Measurements from ENCODE around the gene PCDH1. TPM values are rescaled to one million over a fixed set of nuclear protein-coding genes. Genes with fewer than 3 reads are reported as not detected.

PCDH1 gene
- total RNA-seq, 2 experiments from 2014 or later: not detected

DNA sequence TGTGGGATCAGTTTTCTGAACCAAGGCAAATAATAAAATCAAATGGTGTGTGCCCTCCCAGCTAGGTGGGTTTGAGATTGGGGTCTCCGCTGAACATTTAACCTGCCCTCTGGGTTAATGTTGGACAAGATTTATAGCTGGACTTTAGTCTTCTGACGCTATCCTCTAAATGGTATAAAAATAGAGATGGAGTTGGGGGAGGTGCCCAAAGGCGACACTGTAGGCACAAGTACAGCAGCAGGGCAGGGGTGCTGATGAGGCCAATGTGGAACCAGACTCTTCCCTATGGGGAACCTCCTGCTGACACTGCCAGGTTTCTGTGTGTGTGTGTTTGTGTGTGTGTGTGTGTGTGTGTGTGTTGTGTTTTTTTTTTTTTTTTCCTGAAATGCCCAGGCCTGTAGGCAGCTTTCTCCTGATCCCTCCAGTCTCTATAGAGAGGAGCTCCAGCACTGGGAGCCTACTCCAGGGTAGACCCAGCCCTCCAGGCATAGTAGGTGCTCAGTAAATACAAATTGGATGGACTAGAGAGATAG is 37.9 kb downstream of the PCDH1 start:
- ChIA-PET CTCF (interaction anchor here (1.1 to 1.5 kb wide), 3 partner anchors 26 to 148 kb away, joined by 4 to 5 read pairs (median 4); no protein-coding TSS in a partner anchor), POLR2A (no interaction called here)
- H3K4me3 Mint-ChIP-seq: no peak overlapping the region
- H3K36me3 Mint-ChIP-seq (ENCODE audit: low read depth): no peaks in the 10 kb centered on the region
- H3K27ac Mint-ChIP-seq: no peak overlapping the region
- peaks cover 6% of the 10 kb centered on the region for H3K27me3 Mint-ChIP-seq (ENCODE audit: low read depth)
- no peaks in the 10 kb centered on the region for H3K9me3 Mint-ChIP-seq (ENCODE audit: insufficient read depth)
- no peak for DNase-seq
- peaks cover 8% of the 10 kb centered on the region for H3K4me1 Mint-ChIP-seq (ENCODE audit: low read depth)
- ATAC-seq: no peak

DNA sequence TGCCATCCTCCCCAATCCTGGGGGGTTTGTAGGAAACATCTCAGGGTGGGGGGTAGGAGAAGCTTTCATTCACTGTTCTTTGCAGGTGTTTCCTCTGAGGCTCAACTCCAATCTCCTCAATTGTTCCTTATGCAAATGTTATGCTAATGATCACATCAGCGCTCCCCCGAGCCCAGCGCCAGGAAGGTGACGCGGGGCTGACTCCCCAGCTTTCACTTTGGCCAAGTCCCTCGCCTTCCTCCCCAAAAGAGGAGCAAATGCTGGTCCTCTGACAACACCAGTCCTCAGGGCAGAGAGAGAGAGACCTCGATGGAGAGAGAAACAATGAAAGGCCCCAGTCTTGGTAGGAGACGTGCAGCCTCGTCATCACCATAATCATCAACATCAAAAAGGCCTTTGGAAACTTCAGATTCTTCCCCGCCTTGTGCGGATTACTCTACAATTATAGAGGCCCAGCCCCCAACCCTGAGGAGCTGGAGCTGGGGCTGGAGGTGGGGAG is 39.1 kb downstream of the PCDH1 start:
- POLR2A ChIA-PET: no interaction called here
- H3K36me3 Mint-ChIP-seq (ENCODE audit: low read depth): no peaks in the 10 kb centered on the region
- DNase-seq (no peak), ATAC-seq (no peak)
- CTCF ChIA-PET: interaction anchor here (1.0 to 1.5 kb wide), 4 partner anchors 25 to 147 kb away, joined by 3 to 5 read pairs (median 4); no protein-coding TSS in a partner anchor
- H3K9me3 Mint-ChIP-seq (ENCODE audit: insufficient read depth): no peaks in the 10 kb centered on the region
- H3K27ac Mint-ChIP-seq: no peak overlapping the region
- peaks cover 6% of the 10 kb centered on the region for H3K27me3 Mint-ChIP-seq (ENCODE audit: low read depth)
- no peak overlapping the region for H3K4me3 Mint-ChIP-seq
- peaks cover 8% of the 10 kb centered on the region for H3K4me1 Mint-ChIP-seq (ENCODE audit: low read depth)

DNA sequence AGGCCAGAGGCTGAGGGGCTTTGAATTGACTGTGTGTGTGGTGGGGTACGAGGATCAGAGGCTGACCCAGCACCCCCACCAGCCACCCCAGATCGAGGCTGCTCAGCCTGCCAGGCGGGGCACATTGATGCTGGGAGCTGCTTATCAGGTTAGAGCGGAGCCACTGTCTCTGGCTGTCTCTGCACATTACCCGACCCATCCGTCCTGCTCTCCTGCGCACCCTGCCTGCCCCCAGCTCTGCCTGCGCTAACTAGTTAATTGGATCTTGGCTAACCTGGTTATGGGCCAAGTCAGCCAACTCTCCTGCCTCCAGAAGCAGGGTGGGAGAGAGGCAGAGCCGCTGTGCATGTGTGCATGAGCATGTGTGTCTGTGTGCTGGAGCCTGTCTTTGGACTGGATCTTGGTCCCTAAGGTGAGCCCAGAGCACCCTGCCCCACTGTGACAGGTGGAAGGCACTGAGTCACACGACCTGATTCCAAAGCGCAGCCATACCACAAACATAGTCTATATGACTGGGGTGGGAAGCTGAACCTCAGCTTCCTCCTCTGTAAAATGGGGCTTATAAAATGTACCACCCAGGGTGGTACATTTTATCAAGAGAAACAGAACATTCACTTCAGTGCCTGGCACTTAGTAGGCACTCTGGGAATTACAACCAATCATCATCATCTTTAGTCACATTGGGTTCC is 39.7 kb downstream of the PCDH1 start:
- Mint-ChIP-seq H3K4me1 (ENCODE audit: low read depth) (peaks cover 8% of the 10 kb centered on the region), H3K27me3 (ENCODE audit: low read depth) (peaks cover 4% of the 10 kb centered on the region), H3K9me3 (ENCODE audit: insufficient read depth) (no peaks in the 10 kb centered on the region), H3K4me3 (no peak overlapping the region), H3K36me3 (ENCODE audit: low read depth) (no peaks in the 10 kb centered on the region), H3K27ac (no peak overlapping the region)
- DNase-seq (no peak), ATAC-seq (no peak)
- CTCF ChIA-PET: interaction anchor here (1.0 kb wide), 1 partner anchor 123 kb away, joined by 3 read pairs; no protein-coding TSS in a partner anchor
- POLR2A ChIA-PET: no interaction called here

DNA sequence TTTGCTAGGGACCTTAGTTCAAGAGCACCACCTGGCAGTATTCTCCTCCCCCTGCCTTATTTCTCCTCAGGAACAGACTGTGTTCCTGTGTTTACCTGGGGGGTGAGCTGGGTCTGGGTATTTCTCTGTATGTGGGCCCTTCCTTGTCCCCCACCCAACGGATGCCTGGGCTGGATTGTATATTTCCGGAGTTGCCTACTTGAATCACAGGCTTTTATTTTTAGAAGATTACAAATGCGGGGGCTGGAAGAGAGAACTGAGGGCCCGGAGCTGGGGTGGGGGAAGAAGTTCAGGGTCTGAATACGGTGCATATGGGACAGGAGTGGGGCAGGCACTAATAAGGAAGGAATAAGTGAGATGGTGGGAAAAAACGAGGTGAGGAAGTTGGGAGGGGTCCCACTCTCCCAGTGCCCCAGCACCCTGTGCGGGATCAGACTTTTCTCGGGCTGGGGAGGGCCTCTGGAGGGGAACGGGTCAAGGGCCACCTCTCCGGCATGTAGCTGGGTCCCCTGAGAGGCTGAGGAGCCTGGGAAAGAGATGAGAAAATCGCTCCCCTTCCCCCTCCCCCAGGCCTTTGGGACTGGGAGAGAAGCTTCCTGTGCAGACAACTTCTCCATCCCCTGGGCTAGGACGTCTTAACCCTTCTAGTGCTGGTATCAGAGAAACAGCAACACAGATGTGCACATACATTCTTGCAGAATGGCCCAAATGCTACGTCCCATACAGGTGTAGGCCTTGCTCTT is 42.1 kb downstream of the PCDH1 start:
- Mint-ChIP-seq H3K27ac (no peak overlapping the region), H3K27me3 (ENCODE audit: low read depth) (peaks cover 13% of the 10 kb centered on the region), H3K4me3 (no peak overlapping the region)

DNA sequence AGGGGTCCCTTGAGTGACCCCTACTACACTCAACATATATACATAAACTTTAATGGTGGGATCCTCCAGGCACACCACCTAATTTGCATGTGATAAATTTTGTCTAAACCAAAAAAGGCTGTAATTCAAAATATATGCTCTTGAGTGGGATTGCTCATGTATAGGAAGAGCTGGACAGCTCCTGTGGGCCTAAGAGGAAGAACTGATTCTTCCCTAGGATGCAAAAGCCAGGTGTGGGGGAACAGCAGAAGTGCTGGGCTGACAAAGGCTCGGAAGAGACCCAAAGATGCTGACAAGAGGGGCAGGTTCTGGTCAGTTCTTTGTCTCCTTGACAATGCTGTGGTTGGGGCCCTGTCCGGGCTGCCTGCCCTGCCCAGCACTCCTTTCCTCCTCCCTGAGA is 43.9 kb downstream of the PCDH1 start:
- peaks cover 8% of the 10 kb centered on the region for H3K4me1 Mint-ChIP-seq (ENCODE audit: low read depth)
- no peak for DNase-seq
- ATAC-seq: no peak
- no peaks in the 10 kb centered on the region for H3K9me3 Mint-ChIP-seq (ENCODE audit: insufficient read depth)
- ChIA-PET POLR2A (no interaction called here), CTCF (interaction anchor here (1.0 kb wide), 1 partner anchor 142 kb away, joined by 3 read pairs; no protein-coding TSS in a partner anchor)
- no peak overlapping the region for H3K27ac Mint-ChIP-seq
- H3K27me3 Mint-ChIP-seq (ENCODE audit: low read depth): peaks cover 17% of the 10 kb centered on the region
- no peaks in the 10 kb centered on the region for H3K36me3 Mint-ChIP-seq (ENCODE audit: low read depth)
- H3K4me3 Mint-ChIP-seq: no peak overlapping the region

More for the DNA sequence above, 42.1 kb downstream of the PCDH1 start:
- H3K4me1 Mint-ChIP-seq (ENCODE audit: low read depth): peaks cover 8% of the 10 kb centered on the region
- ATAC-seq (no peak), DNase-seq (no peak)
- ChIA-PET POLR2A (no interaction called here), CTCF (interaction anchor here (1.0 to 2.3 kb wide), 4 partner anchors 10 to 144 kb away, joined by 3 to 7 read pairs (median 6); no protein-coding TSS in a partner anchor)
- no peaks in the 10 kb centered on the region for H3K9me3 Mint-ChIP-seq (ENCODE audit: insufficient read depth)
- H3K36me3 Mint-ChIP-seq (ENCODE audit: low read depth): no peaks in the 10 kb centered on the region

DNA sequence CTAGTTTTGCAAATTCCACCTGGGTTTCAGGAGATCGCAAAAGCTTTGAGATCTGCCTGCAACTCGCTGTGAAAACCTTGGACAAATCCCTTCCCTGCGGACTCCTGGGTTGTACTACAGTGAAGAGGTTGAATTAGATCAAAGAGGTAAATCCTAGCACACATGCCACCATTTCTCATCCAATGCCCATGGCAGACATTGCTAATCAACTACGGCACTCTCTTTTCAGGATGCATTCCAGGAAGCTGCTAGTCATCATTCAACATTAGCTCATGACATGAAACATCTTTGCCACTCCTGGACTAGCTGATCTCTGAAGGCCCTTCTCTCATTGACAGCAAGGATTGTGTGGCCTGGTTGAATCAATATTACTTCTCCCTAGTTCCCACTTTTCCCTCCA is 46.1 kb downstream of the PCDH1 start:
- ATAC-seq: no peak
- no peaks in the 10 kb centered on the region for H3K9me3 Mint-ChIP-seq (ENCODE audit: insufficient read depth)
- ChIA-PET CTCF (interaction anchor here (0.8 to 1.3 kb wide), 3 partner anchors 18 to 137 kb away, joined by 3 read pairs; partner anchors contain the start of gene RNF14), POLR2A (interaction anchor here (0.8 to 1.8 kb wide), 2 partner anchors 18 to 129 kb away, joined by 3 to 6 read pairs; no protein-coding TSS in a partner anchor)
- H3K36me3 Mint-ChIP-seq (ENCODE audit: low read depth): no peaks in the 10 kb centered on the region
- DNase-seq: no peak
- H3K27ac Mint-ChIP-seq: no peak overlapping the region
- peaks cover 17% of the 10 kb centered on the region for H3K27me3 Mint-ChIP-seq (ENCODE audit: low read depth)
- H3K4me1 Mint-ChIP-seq (ENCODE audit: low read depth): peaks cover 11% of the 10 kb centered on the region
- no peak overlapping the region for H3K4me3 Mint-ChIP-seq

DNA sequence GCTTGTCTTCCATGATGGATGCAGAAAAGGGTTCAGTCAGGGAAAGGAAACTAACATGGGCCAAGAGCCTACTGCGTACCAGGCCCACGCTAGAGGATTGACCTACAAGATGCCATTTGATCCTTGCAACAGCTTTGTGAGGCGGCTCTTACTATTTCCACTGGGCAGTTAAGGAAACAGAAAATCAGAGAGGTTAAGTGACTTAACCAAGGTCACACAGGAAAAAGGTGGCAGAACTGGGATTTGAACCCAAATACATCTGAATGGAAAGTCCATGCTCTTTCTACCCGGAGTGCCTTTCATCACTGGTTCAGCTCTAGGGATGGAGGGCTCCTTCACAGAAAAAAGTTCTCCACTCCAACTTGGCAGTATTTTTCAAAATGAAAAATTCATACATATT is 50.0 kb downstream of the PCDH1 start:
- DNase-seq: no peak
- Mint-ChIP-seq H3K27me3 (ENCODE audit: low read depth) (peaks cover 26% of the 10 kb centered on the region), H3K4me1 (ENCODE audit: low read depth) (peaks cover 14% of the 10 kb centered on the region), H3K9me3 (ENCODE audit: insufficient read depth) (no peaks in the 10 kb centered on the region), H3K36me3 (ENCODE audit: low read depth) (no peaks in the 10 kb centered on the region), H3K4me3 (no peak overlapping the region), H3K27ac (no peak overlapping the region)
- ChIA-PET POLR2A (no interaction called here), CTCF (interaction anchor here (1.3 kb wide), 1 partner anchor 14 kb away, joined by 4 read pairs; no protein-coding TSS in a partner anchor)
- no peak for ATAC-seq

DNA sequence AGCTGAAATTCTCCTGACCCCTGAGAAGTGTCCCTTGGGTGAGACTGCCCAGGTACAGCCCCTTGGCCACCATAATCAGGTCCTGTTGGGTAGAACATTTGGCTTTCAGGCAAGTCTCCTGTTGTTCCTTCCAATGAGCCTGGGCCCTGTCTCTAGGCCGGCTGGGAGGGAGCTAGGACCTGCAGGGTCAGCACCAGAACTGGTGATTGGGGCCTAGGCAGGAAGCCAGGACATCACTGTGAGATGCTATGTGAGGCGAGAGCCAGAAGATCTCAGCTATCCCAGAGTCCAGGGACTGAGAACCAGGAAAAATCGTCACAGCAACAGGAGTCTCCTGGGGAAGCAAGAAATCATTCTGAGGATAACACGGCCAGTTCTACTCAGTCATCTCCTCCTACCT is 51.5 kb downstream of the PCDH1 start:
- H3K27me3 Mint-ChIP-seq (ENCODE audit: low read depth): peaks cover 19% of the 10 kb centered on the region
- ATAC-seq (no peak), DNase-seq (no peak)
- no peak overlapping the region for H3K27ac Mint-ChIP-seq
- H3K4me3 Mint-ChIP-seq: no peak overlapping the region
- H3K9me3 Mint-ChIP-seq (ENCODE audit: insufficient read depth): no peaks in the 10 kb centered on the region
- ChIA-PET CTCF (interaction anchor here (0.6 to 1.6 kb wide), 7 partner anchors 9 to 215 kb away, joined by 3 to 6 read pairs (median 3); no protein-coding TSS in a partner anchor), POLR2A (no interaction called here)
- peaks cover 14% of the 10 kb centered on the region for H3K4me1 Mint-ChIP-seq (ENCODE audit: low read depth)
- H3K36me3 Mint-ChIP-seq (ENCODE audit: low read depth): no peaks in the 10 kb centered on the region

DNA sequence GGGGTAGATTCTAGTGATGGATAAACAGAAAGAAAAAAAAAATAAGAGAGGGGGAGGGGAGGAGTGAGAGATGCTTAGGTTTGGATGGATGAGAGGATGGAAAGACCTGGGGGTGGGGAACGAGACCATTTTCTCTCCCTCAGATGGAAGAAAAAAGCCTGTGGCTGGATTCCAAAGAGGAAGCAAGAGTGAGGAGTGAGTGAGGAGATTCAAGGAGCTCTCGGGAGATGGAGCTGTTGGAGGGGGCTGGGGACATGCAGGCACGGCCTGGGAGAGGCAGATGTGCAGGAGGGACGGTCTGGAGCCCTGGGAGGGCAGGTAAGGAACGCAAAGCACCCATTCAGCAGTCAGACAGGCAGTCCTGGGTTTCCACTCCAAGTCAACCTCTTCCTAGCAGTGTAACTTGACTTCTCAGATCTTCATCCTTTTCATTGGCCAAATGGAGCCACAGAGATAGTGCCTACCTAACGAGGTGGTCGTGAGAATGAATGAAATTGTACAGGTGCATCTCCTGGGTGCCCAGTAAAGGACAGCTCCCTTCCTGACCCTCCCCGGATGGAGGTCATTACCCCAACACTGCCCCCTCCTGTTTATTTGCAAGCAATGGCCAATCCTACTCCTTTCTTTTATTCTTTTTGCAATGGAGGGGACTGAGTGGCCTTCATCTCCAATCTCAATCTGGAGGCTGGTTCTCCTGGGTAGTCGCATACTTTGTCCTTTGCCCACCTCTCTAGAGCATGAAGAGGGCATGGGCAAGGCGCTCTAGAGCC is 52.2 kb downstream of the PCDH1 start:
- Mint-ChIP-seq H3K4me3 (no peak overlapping the region), H3K27me3 (ENCODE audit: low read depth) (peaks cover 19% of the 10 kb centered on the region), H3K4me1 (ENCODE audit: low read depth) (peaks cover 14% of the 10 kb centered on the region), H3K9me3 (ENCODE audit: insufficient read depth) (no peaks in the 10 kb centered on the region), H3K27ac (no peak overlapping the region), H3K36me3 (ENCODE audit: low read depth) (no peaks in the 10 kb centered on the region)
- CTCF ChIA-PET: interaction anchor here (0.5 to 1.6 kb wide), 8 partner anchors 10 to 161 kb away, joined by 3 to 9 read pairs (median 4); no protein-coding TSS in a partner anchor
- ATAC-seq: no peak
- POLR2A ChIA-PET: no interaction called here
- DNase-seq: no peak

DNA sequence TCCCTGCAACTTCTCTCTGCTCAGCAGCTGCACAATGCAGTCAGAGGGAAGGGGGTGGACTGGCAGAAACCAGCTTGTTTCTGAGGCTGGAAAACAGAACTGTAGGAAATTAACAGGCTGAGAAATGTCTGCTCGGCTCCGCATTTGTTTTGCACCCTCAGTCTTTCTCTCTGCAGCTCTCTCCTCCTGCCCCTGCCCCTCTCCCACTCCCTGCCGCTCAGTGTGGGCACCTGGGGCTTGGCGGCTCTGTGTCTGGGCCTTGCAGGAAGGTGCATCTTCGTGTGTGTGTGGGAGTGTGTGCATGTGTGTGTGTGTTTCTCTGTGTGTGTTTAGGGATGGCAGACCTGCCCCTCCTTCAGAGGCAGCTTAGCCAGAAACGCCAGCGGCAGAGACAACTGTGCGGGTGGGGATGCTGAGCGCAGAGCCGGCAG is 53.0 kb downstream of the PCDH1 start:
- ChIA-PET CTCF (interaction anchor here (0.6 to 1.5 kb wide), 6 partner anchors 11 to 159 kb away, joined by 3 to 9 read pairs (median 3); partner anchors contain the start of gene PCDH1), POLR2A (no interaction called here)
- ATAC-seq (no peak), DNase-seq (no peak)
- no peaks in the 10 kb centered on the region for H3K9me3 Mint-ChIP-seq (ENCODE audit: insufficient read depth)
- peaks cover 17% of the 10 kb centered on the region for H3K27me3 Mint-ChIP-seq (ENCODE audit: low read depth)
- H3K4me3 Mint-ChIP-seq: no peak overlapping the region
- H3K36me3 Mint-ChIP-seq (ENCODE audit: low read depth): no peaks in the 10 kb centered on the region
- H3K27ac Mint-ChIP-seq: no peak overlapping the region
- H3K4me1 Mint-ChIP-seq (ENCODE audit: low read depth): peaks cover 14% of the 10 kb centered on the region

DNA sequence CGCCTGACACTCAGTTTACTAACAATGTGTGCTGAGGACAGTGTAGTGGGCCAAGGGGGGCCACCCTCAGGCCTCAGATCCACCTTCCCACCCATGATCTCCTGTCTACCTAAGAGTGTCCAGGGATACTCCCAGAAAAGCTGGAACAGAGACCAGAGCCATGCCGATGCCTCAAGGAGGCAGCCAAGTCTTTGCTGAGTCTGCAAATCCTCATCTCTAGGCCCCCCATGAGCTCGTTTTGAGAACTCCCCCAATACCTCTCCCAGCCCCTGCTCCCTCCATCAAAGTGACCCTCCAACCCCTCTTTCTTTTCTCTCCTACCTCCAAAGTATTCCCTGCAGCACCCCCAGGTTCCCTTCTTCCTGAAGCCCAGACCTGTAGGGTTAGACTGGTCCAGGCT is 53.5 kb downstream of the PCDH1 start:
- H3K27ac Mint-ChIP-seq: no peak overlapping the region
- H3K27me3 Mint-ChIP-seq (ENCODE audit: low read depth): peaks cover 15% of the 10 kb centered on the region
- H3K9me3 Mint-ChIP-seq (ENCODE audit: insufficient read depth): no peaks in the 10 kb centered on the region
- peaks cover 14% of the 10 kb centered on the region for H3K4me1 Mint-ChIP-seq (ENCODE audit: low read depth)
- H3K4me3 Mint-ChIP-seq: no peak overlapping the region
- no peaks in the 10 kb centered on the region for H3K36me3 Mint-ChIP-seq (ENCODE audit: low read depth)
- POLR2A ChIA-PET: no interaction called here
- no peak for ATAC-seq
- CTCF ChIA-PET: interaction anchor here (0.9 to 1.5 kb wide), 5 partner anchors 10 to 132 kb away, joined by 3 to 9 read pairs (median 3); partner anchors contain the start of gene PCDH1
- no peak for DNase-seq
